ENCODE measurements around the gene IL1RAPL2.

The IL1RAPL2 gene

DNA sequence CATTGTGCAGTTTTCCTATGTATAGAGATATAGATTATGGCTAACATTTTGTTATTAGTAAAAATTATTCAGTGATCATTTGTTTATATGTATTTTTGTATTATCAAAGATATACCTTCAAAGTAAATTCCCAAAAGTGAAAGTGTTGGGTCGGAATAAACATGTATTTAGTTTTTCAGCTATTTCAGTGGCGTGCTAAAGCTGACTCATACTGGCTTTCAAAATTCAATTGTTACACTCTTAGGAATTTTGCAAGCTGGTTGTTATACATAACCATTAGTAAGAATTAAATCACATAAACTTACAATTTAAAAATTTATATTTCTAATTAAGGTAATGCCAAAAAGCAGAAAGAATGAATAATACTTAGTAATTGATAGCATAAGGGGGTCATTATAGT lies 968.0 kb downstream of the IL1RAPL2 start:
- DNase-seq (ENCODE audit: low read depth), result no peak
- H3K4me3 ChIP-seq (ENCODE audit: low read depth, low read length), result no peak overlapping the region
- TF ChIP-seq, protein P1, sequence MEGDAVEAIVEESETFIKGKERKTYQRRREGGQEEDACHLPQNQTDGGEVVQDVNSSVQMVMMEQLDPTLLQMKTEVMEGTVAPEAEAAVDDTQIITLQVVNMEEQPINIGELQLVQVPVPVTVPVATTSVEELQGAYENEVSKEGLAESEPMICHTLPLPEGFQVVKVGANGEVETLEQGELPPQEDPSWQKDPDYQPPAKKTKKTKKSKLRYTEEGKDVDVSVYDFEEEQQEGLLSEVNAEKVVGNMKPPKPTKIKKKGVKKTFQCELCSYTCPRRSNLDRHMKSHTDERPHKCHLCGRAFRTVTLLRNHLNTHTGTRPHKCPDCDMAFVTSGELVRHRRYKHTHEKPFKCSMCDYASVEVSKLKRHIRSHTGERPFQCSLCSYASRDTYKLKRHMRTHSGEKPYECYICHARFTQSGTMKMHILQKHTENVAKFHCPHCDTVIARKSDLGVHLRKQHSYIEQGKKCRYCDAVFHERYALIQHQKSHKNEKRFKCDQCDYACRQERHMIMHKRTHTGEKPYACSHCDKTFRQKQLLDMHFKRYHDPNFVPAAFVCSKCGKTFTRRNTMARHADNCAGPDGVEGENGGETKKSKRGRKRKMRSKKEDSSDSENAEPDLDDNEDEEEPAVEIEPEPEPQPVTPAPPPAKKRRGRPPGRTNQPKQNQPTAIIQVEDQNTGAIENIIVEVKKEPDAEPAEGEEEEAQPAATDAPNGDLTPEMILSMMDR (IDR thresholded peaks at IDR 0.05; ENCODE audit: control insufficient read depth, extremely low read depth, insufficient read depth), result no peak

DNA sequence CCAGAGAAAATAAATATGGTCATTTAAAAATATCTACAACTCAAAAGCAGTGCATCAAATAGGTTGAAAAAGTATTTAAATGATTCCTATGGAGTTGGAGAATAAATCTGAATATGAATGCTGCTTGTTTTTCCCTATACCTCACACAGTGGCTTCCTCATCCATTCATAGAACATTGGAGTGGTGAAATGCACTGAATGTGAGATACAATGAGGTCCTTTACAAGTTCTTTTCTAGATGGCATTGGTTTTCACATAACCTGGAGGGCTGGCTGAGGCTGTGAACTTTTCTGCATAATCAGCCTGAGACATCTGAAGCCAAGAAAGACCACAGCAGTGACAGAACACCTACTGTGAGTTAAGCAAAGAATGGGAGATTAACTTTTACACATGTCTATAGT lies 977.3 kb downstream of the IL1RAPL2 start:
- TF ChIP-seq, protein P1 (IDR thresholded peaks at IDR 0.05; ENCODE audit: control insufficient read depth, extremely low read depth, insufficient read depth), result no peak
- DNase-seq (ENCODE audit: low read depth), result no peak
- H3K4me3 ChIP-seq (ENCODE audit: low read depth, low read length), result no peak overlapping the region

DNA sequence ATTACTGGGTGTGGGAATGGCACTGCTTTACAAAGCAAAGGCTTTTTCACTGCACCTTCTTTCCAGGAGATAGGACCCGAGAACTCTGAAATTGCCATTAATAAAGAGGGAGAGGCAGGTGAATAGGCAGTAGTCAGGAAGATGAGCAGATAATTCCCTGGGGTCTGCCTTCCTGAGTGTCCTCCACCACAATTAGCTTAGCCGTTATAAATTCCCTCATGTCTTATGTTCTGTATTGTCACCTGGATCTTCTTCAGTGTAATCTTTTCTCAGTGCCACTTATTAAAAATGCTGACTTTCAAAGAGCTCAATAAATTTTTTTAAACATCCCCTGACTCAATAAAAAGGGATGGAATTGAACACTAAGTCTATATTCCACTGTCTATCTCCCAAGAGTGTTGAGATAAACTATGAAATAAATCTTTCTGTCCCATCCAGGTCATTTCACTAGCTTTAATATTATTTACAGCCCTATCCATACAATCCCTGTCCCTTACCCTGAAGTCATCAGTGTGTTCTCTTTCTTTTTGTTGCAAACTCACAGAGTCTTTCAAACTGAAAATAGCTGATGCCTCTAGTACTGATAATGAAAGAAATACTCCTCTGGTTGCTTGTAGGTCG lies 984.2 kb downstream of the IL1RAPL2 start:
- H3K4me3 ChIP-seq (ENCODE audit: low read depth, low read length), result no peak overlapping the region
- TF ChIP-seq, protein P1 (IDR thresholded peaks at IDR 0.05; ENCODE audit: control insufficient read depth, extremely low read depth, insufficient read depth), result no peak
- no peak for DNase-seq (ENCODE audit: low read depth)

DNA sequence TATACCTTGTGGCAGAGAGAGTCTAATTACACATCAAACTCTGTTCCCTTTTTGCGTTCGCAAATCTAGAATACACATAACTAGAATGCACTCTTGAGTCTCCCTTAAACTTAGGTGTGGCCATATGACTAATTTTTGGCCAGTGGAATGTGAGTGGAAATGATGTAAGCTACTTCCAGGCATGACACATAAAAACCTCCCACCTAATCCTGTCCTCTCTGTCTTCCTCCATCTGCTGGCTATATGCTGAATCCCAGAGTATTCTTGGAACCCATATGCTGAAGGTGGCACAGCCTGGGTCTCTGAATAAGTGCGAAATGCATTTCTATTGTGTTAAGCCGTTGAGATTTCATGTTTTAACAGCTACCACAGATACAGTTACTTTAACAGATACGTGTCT lies 986.4 kb downstream of the IL1RAPL2 start:
- DNase-seq (ENCODE audit: low read depth), result no peak
- TF ChIP-seq, protein P1 (IDR thresholded peaks at IDR 0.05; ENCODE audit: control insufficient read depth, extremely low read depth, insufficient read depth), result no peak

DNA sequence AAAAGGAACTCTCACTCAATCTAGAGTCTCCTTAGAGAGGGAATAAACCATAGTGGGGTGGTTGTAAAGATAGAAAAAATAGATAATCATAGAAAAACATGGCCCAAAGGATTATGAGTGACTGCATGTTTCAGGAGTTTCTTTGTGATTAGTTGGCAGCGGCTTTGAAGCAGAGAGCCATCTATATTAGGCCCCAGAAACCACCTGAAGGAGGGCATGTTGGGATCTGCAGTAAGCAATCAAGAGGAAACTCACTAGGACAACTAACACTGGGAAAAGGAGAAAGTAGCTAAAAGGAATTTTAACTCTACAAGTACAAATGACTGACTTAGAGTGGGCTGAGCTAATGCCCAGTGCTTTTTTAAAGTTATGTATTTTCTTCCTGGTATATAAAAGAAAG lies 987.1 kb downstream of the IL1RAPL2 start:
- H3K4me3 ChIP-seq (ENCODE audit: low read depth, low read length), result no peak overlapping the region
- DNase-seq (ENCODE audit: low read depth), result no peak
- TF ChIP-seq, protein P1 (IDR thresholded peaks at IDR 0.05; ENCODE audit: control insufficient read depth, extremely low read depth, insufficient read depth), result no peak

More for the DNA sequence above, 986.4 kb downstream of the IL1RAPL2 start:
- no peak overlapping the region for H3K4me3 ChIP-seq (ENCODE audit: low read depth, low read length)

DNA sequence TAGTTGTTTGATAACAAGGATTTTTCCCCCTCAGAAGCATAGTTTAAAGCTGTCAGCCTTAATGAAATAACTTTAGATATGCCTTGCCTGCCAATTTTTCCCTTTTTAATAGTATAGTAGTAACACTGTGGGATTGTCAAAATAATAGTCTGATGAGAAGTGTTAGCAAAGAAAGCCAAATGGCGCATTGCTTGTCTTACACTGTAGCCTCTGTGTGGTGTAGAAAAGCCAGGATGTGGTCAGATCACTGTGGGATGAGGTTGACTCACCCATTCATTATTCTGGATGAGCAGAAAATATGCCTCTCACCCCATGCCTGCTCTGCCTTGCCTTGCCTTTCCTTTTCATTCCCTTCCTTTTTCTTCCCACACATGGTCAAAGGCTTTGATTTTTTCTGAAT lies 998.5 kb downstream of the IL1RAPL2 start:
- DNase-seq (ENCODE audit: low read depth), result no peak
- TF ChIP-seq, protein P1 (IDR thresholded peaks at IDR 0.05; ENCODE audit: control insufficient read depth, extremely low read depth, insufficient read depth), result no peak

DNA sequence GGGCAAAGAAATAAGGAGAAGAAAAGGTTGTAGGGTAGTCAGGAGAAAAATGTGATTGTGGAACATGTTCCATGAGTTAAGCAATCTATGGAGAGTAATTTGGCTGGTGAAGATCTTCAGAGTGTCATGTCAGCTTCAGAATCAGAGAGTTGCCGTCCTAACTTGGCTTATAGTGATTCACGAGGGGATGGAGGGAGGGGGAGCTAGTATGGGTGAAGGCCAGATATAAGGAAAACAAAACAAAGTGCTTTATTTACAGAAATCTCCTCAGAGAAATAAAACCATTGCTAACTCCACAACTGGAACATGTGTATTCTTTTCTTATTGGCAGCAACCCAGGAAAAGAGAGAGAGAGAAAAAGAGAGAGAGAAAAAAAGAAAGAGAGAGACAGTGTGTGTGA lies 999.9 kb downstream of the IL1RAPL2 start:
- DNase-seq (ENCODE audit: low read depth), result no peak
- H3K4me3 ChIP-seq (ENCODE audit: low read depth, low read length), result no peak overlapping the region
- TF ChIP-seq, protein P1 (IDR thresholded peaks at IDR 0.05; ENCODE audit: control insufficient read depth, extremely low read depth, insufficient read depth), result no peak

More for the DNA sequence above, 998.5 kb downstream of the IL1RAPL2 start:
- no peak overlapping the region for H3K4me3 ChIP-seq (ENCODE audit: low read depth, low read length)
